C4-2B (cell line): ENCODE results near the gene PSMB2.

Experiments
- CTCF ChIP-seq: fragments of 450-650 bp; conservative IDR thresholded peaks from 2 replicates; pipeline ENCODE4 v1.5.1; 2017; ENCODE audit warnings: mild to moderate bottlenecking
- ZFX ChIP-seq: fragments of 450-650 bp; IDR thresholded peaks from 2 replicates; pipeline ENCODE4 v1.6.1; 2017

GRCh38 chr1:35572296-35572695 is 69.0 kb downstream of the PSMB2 start:
- TF ChIP-seq CTCF (no peak), ZFX (no peak)
